HuH-7.5 (cell line): ENCODE measurements around the gene GPR39.
A peak's percentile ranks its signal among the peaks of the same experiment; 100 is the strongest.
"Not testable (repeated sequence)": the region's sequence is repeated elsewhere in the genome, so short reads cannot be mapped to it uniquely, and the experiment has no call there.

ENCODE experiments used
- DNase-seq: peaks from one replicate; pipeline ENCODE4 v3.0.0; 2011; ENCODE audit warnings: low spot score

The GPR39 gene

DNA sequence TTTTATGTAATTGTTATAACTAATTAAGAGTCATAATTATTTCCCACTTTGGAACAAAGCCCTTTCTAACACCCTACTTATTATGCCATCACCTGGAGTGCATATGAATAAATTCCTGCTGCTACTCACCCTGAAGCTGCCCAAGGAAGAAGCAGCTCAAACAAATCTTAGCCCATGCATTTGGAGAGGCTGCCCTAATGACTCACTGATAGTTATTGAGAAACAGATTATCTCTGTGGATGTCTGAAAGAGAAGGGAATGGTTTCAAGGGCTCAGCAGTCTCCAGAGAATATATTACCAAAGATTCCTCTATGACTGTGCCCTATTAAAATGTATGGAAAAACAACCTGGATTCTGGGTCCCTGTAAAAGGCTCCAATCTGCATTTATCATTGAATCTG is 81.0 kb downstream of the GPR39 start:
- no peak for DNase-seq

DNA sequence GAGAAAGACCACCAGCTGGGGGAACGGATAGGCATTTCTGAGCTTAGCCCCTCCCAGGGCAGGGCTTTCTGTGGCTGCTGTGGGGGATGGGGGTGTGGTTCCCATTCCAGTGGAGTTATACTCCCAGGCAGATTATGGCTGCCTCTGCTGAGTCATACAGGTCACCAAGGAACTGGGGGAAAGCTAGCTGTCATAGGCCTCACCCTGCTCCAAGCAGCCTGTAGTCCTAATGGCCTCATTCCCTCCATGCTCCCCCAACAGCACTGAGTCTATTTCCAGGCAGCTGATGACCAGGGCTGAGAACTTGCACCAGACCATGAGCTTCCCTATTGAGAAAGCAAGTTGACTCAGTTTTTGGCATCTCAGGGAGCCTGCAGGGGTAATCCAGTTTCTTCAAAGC is 87.1 kb downstream of the GPR39 start:
- no peak for DNase-seq

DNA sequence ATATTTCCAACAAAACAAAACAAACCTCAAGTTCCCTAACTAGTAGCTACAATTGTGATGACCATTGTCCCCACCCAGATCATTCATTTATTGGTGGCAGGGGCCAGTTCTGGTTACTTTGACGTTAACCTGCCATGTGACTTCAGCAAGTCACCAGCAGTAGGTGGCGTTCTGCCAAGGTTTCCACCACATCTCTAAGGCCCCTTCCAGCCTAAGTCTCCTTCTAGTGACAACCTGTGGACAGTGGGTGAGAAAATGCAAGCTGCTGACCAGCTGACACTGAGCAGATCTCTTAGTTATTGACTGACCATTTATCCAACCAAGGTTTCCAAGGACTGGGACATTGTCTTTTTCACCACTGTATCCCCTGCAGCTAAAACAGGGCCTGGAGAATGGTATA is 98.4 kb downstream of the GPR39 start:
- no peak for DNase-seq

DNA sequence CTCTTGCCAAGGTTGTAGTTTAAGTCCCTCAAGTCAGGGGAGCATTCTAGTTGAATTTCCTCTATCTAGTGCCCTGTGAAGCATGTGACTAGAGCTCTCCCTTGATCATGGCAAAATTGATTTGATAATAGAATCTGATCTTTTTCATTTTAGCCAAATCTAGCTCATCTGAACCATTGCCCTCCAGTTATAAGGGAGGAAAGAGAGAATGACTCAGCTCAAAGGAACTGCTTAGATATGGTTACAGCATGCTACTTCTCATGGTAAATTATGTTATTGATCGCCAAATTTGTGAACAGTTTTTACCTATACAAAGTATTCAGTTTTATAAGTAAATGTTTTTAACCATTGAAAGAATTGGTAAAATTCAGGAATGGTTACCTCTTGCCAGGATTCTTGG is 100.8 kb downstream of the GPR39 start:
- DNase-seq, result no peak

DNA sequence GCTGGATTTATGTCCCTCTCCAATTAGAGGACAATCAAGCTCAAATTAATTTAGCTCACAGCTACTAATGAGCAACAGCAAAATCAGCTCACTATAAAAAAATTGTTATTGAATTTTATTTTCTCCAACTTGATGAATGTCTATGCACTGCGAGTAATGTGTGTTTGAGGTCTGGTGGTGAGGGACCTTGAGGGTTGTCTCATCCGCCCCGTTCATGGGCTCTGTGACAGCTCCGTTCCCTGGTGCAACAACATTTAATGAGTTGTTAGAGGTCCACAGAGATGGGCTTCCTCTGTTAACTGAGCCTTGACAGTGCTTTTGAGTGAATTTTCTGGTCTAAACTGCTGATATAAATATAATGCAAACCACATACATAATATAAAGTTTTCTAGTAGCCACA is 101.7 kb downstream of the GPR39 start:
- DNase-seq, result no peak

DNA sequence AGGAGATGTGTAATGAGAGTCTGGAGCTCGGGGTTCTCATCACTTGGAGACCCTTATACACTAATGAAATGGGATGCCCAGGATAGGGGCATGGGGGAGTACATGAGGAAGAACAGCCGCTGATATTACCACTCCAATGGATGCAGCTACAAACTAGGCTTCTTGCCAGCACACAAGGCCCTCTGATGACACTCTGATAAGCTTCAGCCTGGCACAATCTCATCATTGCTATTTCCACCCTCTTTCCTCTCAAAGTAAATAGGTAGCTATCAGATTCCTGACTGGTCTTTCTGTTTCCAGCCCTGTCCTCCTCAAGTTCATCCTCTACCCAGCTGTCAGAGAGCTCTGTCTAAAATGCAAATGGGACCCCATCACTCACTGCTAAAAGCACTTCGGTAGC is 103.0 kb downstream of the GPR39 start:
- DNase-seq, result no peak

DNA sequence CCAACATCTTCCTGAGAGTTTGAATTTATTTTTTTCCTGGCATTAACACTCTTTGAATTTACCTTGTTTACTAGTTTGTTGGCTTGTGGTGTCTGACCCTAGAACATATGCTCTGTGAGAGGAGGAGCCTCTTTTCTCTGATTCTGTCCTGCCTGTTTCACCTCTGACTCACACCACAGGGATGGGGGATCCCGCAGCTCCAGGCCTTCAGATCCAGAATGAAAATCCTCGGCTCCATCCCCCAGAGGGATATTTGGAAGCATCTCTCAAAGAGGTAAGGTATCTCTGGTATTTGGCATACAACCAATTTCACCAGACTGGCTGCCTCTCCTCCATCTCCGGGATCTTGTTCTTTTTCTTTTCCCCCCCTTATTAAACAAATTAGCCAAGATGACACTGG is 104.7 kb downstream of the GPR39 start:
- no peak for DNase-seq

DNA sequence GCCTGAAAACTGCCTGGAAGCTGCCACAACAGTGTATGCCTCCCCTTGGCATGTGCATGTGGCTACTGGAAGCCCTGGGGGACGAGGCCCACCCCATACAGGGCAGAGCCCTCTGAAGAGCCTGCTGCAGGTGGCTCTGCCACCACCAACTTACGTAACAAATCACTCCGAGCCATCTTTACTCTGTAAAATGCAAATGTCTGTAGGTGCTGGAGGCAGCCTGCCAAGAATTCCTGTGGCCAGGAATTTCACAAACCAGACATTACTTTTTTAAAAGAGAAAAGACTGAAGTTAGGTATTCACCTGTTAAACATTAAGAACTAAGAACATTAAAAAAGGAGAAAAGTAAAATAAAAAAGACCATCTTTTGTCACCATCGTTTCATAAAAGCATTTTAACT is 106.3 kb downstream of the GPR39 start:
- no peak for DNase-seq

DNA sequence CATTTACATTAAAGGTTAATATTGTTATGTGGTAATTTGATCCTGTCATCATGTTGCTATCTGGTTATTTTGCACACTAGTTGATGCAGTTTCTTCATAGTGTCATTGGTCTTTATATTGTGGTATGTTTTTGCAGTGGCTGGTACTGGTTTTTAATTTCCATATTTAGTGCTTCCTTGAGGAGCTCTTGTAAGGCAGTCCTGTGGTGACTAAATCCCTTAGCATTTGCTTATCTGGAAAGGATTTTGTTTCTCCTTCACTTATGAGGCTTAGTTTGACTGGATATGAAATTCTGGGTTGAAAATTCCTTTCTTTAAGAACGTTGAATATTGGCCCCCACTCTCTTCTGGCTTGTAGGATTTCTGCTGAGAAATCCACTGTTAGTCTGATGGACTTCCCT is 120.5 kb downstream of the GPR39 start:
- DNase-seq, result not testable (repeated sequence)

DNA sequence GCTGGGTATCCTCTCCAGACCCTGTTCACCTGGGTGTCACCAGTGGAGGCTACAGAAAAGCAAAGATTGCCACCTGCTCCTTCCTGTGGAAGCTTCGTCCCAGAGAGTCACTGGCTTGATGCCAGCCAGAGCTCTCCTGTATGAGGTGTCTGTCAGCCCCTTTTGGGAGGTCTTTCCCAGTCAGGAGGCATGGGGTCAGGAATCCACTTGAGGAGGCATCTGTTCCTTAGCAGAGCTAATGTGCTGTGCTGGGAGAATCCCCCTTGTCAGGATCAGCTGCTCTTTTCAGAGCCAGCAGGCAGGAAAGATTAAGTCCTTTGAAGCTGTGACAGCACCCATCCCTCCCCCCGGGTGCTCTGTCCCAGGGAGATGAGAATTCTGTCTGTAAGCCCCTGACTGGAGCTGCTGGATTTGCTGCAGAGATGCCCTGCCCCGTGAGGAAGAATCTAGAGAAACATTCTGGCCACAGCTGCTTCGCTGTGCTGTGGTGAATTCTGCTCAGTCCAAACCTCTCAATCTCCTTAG is 121.8 kb downstream of the GPR39 start:
- no peak for DNase-seq

DNA sequence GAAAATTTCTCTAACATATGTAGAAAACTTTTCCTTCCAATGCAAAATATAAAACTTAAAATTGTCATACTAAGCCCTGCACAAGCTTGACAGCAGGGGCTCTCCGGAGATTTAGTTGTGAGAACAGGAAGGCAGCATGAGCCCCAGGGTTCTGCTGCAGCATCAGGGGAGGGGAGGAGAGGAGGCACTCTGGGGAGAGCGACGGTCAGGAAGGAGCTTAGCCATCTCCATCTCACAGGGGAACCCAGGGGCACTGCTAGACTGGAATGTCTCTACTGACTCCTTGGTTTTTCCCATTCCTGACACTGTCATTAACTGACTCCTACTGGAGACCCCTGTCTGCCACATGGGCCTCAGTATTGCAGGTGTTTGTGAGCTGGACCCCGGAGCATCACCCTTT is 123.6 kb downstream of the GPR39 start:
- no peak for DNase-seq

DNA sequence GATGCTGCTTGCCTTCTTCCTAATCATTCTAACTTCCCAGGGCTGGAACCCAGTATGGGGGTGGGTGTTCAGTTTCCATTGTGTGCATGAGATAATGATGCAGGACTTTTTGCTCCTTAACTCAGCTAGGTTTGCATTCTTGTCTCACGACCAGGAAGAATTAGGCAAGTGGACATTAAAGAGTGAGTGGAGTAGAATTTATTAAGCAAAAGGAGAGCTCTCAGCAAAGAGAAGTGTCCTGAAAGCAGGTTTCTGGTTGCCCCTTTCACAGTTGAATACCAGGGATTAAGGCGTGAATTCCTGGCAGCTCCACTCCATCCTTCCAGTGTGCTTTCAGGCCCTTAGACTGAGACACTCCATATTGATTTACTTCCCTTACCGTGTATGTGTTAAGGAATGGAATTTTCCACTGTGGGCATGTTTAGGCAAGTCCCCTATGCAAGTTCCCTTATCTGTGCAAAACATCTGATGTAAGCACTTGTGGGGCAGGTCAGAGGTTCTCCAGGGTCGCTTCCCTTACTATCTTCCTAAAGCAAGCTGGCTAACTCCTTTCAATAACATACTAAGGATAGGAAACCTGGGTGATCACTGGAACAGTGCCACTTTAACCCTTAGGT is 126.5 kb downstream of the GPR39 start:
- DNase-seq, result no peak

DNA sequence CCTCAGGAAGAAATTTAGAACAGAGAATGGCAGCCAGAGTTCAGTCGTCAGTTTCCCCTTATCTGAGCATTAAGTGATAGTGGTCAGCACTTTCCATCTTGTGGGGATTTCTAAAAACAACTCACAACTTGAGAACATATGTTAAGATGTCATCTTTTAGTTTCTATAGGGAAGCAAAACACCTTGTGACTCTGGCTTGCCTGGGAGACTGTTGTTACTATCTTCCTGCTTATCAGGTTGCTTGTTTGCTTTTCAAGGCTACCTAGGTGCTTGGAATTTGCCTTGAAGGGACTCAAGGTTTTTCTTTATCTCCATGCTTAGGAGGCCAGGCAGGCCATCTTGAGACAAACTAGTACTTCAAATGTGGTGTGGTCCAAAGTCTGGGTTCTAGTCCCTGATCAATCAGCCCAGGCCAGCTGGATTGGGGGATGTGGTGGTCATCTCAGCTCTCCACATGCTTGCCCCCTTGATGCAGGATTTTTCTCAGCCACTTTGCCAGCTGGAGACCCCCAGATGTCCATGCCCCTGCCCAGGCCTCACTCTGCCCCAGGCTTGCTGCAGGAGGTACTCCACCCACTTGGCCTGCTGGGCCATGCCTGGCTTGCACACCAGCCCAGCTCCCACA is 127.5 kb downstream of the GPR39 start:
- DNase-seq, result no peak

DNA sequence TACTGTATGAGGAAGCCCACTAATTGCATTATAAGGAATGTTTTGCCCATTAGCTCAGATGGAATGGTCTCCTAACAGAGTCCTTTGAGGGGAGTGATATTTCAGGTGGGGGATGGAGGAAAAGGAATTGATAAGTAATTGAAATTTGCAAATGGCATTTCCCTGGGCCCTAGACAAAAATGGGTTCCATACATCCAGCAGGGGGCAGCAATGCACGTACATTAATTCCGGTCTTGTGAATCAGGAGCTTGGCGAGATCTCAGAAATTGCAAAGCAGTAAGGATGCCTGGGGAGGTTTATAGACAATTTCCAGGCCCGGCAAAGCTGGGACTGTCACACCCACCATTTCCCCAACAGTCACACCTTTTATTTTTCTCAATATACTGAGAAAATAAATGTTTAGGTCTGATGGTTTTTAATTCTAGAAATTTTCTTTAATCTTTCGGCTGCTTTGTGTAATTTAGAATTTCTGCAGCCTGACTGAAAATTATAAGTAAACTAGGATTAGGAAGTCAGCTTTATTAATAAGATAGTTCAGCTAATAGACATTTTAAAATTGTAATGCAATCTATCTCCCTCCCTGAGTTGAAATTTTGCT is 130.6 kb downstream of the GPR39 start:
- DNase-seq, result peak; percentile 47

DNA sequence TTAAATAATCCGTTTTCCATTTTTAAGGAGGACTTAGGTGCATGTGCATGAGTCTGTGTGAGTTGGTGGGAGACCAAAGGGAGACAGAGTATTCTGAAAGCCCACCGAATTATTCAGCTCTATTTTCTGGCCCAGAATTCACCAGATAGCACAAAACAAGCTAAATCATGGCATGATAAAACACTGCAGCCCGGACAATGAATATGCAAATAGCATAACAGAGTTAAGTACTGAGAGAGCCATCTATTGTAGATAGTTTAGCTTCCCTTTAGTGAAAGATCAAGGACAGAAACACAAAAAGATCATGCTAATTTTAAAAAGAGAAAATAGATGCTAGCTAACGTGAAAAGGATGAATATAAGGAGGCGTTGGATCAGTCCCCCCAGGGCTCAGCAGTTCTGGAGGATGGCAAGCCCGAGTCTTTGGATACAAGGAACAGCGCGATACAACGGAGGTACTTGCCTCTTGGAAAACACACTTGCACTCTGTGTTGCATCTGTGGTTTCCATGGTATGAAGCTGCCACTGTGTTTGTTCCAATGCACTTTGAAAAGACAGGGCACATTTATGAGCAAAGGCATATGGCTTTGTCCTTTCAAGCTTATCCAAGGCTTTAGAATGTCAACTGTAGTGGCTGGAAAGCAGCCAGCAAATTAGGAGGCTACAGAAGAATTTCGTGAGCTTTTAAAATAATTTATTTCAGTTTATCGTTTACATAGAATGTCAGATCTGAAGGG is 133.5 kb downstream of the GPR39 start:
- DNase-seq, result no peak

DNA sequence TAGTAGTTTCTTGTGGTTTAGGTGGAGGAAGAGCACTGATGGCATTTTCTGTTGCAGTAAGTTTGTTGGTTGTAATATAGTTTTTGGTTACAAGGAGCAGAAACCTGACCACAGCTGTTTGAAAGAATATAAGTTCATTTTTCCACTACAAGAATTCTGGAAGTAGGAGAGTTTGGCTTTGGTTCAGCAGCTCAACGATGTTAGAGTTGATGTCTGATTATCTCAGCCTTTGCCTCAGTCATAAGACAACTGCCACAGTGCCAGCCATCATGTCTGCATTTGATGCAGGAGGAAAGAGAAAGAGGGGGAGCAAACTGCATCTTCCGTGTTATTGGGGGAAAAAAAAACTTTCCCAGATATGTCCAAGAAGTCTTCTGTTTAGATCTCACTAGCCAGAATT is 134.3 kb downstream of the GPR39 start:
- no peak for DNase-seq

DNA sequence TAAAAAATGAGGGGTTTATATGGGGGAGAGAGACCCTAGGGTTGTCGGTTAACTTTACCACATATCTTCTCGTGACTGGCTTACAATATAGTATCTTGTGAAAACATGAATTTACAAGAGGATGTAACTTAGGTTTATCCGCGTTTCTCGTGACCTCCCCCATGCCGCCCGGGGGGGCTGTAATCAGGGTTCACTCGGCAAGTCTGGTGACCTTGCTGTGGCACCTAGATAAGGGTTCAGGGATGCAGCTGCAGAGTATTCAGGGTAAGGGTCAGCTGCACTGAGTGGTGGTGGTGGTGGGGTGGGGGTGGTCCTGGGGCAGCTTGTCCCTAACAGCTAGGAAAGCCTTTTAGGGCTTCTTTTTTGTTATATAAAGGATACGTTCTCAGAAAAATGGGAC is 141.1 kb downstream of the GPR39 start:
- no peak for DNase-seq

DNA sequence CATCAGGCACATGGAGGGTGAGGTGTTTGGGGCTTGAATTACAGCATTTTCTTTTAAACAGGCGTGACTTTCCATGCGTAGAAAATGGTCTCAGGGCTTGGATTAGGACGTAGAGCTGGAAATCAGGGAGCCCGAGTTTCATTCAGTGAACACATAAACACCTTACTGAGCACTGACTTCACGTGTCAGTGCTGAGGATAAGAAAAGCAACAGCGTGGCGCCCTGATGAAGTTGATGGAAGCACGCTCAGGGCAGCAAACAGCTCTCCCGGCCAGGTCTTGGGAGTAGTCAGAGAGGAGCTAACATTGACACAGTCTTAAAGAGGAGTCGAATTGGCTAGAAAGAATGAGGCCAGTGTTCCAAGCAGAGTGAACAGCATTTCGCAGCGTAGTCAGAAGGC is 142.7 kb downstream of the GPR39 start:
- no peak for DNase-seq

DNA sequence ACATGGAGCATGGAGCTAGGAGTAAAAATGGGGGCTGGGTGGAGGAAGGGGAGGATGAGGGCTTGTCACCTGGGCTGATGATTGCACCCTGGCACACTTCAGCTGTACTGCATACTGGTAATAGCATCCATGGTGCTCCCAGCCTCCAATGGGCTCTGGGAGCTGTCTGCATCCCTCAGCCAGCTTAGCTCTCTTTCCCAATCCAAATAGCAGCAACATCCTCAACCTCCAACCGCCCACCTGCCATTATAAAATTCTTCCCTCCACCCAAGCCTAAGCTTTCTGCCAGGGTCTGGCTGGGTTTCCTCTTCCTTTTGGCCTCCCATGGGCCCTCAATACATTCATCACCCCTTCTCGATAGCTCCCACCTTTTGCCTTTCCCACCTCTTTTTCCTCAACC is 143.3 kb downstream of the GPR39 start:
- DNase-seq, result no peak

DNA sequence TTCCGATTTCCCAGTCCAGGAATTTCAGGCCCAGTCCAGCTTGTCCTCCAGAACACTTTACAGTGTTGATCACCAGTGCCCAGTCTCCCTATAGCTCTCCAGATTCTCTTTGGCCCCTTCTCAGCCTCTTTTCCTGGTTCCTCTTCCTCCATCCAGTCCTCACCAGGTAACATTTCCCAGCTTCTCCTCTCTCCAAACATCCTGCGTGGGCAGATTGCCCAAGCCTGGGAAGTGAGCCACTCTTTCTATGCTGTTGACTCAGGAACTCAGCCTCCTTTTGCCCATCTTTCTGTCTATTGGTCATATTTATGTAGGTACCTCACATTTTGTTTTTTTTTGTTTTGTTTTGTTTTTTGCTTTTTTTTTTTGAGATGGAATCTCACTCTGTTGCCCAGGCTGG is 144.0 kb downstream of the GPR39 start:
- DNase-seq, result no peak

DNA sequence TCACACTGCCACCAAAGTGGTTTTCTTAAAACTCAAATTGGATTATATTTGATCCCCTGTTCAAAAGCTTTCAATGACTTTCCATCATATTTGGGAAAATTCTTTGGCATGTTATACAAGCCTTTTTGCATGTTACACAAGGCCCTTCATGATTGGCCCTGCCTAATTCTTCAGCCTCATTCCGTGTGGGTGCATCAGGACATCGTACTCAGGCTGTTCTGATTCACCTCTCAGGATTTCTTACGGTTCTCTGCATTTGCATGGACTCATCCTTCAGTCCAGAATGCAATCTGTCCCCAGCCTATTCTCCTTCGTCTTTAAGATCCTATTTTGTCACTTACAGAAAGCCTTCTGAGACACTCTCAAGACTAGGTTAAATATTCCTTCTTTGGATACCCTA is 145.6 kb downstream of the GPR39 start:
- DNase-seq, result no peak

DNA sequence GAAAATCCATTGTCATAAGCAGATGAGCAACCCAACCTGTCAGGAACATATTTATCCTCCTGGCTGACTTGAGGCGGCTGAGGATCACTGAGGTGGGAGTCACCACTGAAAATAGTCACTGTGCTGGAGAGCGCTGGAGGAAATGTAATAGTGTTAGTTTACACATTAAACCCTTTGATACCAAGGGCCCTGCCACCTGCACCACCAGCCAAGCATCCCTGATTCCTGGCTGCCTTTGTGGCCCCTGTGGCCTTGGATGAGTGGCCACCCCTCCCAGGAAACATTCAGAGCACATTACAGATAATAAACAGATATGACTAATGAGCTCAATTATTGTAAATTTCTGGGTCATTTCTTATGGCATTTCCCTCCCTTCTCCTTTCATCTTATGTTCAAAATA is 147.5 kb downstream of the GPR39 start:
- no peak for DNase-seq

DNA sequence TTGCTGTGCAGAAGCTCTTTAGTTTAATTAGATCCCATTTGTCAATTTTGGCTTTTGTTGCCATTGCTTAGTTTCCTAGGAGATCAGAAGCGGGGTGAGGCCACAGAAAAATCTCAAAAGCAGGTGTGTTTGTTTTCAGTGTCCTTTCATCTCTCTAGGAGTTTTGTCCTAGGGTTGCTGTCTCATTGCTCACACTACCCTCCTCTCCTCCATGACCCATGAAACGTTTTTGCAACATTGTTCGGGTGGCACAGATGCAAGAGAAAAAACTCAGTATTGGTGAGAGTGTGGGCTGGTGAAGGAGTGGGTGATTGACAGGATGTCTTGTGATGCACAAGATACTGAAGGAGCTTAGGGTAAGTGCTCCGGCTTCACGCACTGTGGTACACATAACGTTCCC is 149.8 kb downstream of the GPR39 start:
- DNase-seq, result no peak
